HG02870 (cell line): ENCODE measurements around the gene CNNM2.
"Not testable (repeated sequence)": the region's sequence is repeated elsewhere in the genome, so short reads cannot be mapped to it uniquely, and the experiment has no call there.

Source experiments
- ATAC-seq: cut with Tn5 transposase; IDR thresholded peaks from one replicate; pipeline ENCODE4 v1.9.1; 2021; ENCODE audit warnings: mild to moderate bottlenecking, moderate library complexity; ENCODE audit not compliant: unreplicated experiment

CNNM2 gene

DNA sequence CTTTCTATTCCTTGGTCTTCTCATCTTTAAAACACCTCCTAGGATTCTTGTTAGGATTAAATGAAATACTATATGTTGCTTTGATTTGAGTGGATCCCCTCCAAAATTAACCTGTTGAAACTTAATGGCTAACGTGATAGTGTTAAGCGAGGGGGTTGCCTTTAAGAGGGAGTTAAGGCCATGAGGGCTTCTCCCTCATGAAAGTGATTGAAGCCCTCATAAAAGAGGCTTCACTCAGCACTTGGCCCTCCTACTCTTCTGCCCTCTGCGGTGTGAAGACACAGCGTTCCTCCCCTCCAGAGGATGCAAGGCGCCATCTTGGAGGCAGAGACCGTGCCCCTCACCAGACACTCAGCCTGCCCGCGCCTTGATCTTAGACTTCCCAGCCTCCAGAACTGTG lies 46.6 kb downstream of the CNNM2 start:
- no peak for ATAC-seq

DNA sequence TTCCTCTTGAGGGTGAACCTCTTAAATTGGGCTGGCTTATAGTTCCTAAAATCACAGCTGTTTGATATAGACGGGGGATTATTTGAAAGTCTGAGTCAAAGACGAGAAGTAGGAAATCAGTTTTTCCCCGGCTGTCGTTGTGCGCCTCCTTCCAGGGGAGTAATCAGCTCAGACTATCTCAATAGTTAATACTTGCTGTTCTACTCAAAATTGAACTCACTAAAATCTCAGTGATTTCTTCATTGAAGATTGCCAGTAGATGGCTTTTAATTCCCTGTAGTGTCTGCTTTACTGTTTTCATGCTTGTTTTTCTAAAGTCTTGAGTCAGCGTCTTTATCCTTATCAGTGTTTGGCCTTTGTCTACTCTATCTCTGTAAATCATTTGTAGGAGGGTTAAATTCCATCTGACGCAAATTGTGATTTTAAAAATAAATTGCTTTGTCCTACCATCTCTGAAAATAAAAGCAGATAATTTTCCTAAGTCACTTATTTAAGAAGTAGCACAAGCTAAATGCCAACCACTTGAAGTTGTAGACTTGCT lies 47.3 kb downstream of the CNNM2 start:
- ATAC-seq = no peak

DNA sequence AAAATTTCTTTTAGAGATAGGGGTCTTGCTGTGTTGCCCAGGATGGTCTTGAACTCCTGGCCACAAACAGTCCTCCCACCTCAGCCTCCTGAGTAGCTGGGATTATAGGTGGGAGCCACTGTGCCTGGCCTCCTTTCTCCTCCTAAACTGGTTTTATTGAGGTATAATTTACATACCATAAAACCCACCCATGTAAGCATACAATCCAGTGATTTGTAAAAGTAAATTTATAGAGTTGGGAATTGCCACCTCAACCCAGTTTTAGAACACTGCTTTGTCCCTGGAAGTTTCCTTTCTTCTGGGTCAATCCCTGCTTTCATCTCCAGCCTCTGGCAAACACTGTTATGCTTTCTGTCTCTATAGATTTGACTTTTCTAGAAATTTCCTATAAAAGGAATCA lies 49.0 kb downstream of the CNNM2 start:
- no peak for ATAC-seq

DNA sequence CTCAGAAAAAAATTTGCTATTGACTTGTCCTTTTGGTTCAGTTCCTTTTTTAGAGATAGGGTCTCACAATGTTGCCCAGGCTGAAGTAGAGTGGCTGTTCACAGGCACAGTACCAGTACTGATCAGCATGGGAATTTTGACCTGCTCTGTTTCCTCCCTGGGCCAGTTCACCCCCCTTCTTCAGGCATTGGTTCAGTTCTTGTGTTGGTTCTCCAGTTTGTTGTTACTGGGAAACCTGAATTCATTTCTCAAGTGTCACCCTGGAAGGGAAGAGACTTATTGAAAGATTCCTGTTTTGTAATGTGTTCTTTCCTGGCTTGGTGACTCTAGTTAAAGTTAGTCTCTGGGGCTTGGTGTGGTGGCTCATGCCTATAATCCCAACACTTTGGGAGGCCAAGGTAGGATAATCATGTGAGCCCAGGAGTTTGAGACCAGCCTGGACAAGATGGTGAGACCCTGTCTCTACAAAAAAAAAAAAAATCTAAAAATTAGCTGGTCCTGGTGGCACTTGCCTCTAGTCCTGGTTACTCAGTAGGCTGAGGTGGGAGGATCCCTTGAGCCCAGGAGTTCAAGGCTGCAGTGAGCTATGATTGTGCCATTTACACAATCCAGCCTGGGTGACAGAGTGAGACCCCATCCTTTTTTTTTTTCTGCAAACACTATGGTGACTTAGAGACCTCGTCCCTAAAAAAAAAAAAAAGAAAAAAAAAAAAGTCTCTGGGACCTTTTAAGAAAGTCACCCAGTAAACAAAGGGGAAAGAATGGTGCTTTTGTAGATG lies 52.7 kb downstream of the CNNM2 start:
- no peak for ATAC-seq

DNA sequence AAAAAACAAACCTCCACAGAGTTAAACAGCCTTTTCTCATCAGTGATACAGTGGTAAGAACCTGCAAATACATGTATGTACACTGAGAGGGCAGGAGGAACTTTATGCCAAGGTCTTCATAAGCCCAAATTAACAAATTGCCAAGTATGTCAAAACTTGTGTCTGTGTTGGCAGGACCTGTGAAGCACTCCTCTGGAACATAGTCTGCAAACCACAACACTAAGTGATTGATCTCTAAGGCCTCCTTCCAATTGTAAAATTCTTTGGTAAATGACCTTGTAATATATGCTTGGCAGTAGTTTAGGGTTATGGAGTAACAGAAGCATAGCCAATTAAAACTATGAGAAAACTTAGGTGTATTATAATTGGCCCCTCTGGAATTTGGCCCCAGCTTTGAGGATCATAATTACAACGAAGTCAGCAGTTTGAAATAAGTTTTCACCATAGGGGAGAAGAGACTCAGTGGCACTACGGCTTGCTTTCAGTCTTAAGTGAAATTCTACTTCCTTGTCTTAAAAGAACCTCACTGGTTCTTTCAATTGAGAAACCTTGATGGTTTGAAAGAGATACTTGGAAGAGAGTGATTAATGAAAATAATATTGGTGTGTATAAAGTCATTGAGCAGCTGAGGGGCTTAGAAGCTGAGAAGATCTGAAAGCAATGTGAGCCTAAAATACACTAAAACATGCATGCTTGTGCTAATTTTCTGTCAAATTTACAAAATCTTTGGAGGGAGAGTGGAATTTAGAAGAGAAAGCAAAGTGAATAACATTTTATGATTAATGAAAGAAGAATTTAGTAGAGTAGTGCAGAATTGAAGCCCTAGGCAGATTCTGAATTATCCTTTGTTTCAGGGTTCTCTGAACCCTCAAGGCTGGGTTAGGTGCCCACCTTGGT lies 57.6 kb downstream of the CNNM2 start:
- no peak for ATAC-seq

DNA sequence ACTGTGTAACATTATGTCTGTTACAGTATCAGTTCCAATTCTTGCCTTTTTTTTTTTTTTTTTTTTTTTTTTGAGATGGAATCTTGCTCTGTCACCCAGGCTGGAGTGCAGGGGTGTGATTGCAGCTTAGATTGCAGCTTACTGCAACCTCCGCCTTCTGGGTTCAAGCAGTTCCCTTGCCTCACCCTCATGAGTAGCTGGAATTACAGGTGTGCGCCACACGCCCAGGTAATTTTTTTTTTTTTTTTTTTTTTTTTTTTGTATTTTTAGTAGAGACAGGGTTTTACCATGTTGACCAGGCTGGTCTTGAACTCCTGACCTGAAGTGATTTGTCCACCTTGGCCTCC lies 58.3 kb downstream of the CNNM2 start:
- not testable (repeated sequence) for ATAC-seq

DNA sequence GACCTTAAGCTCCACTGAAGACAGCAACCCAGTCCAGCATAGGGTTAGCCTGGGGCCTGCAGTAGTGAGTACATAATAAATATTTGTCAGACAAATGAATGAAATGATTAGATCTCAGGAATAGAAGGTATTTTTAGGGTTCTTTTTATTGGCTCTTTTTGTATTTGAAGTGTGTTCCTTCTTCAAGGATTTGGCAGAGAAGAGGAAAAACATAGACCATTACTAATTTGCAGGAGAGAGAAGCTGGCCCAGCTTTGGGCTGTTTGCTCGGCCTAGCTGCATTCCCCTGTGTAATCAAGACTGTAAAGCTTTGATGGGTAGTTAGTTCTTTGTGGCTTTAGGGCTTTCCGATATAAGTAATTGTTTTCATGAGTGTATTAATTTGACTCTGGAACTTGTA lies 64.2 kb downstream of the CNNM2 start:
- ATAC-seq = no peak

DNA sequence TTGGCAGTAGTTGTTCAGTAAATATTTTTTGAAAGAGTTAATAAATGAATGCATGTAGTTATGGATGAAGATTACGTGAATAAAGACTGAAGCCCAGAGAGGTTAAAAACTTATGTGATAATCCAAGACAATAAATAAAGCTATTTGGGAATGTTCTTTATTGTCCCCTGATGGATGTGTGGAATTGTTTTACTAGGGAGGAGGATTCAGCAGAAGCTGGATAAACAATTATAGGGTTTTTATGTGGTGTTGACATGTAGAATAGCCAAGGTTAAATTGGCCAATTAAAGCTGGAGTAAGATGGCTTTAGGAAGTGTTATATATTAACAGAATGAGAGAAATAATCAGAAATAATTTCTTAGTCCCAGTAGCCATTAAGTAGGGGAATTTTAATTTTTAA lies 66.0 kb downstream of the CNNM2 start:
- ATAC-seq = no peak

DNA sequence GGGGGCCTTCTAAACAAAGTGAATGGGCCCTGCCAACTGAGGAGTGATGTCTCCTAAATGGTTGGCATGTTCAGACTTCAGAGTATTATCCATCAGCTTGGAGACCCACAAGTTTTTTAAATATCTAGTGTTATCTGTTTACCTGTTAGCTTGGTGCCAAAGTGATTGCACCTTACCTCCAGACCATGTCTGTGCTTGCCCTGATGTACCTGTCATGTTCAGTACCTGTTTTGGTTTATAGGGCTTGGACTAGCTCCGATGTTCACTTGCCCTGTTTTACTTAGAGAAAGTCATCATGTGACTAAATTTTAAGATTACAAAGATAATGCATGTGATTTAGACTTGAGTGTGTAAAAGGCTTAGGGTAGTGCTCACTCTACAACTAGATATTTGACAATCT lies 67.7 kb downstream of the CNNM2 start:
- no peak for ATAC-seq

DNA sequence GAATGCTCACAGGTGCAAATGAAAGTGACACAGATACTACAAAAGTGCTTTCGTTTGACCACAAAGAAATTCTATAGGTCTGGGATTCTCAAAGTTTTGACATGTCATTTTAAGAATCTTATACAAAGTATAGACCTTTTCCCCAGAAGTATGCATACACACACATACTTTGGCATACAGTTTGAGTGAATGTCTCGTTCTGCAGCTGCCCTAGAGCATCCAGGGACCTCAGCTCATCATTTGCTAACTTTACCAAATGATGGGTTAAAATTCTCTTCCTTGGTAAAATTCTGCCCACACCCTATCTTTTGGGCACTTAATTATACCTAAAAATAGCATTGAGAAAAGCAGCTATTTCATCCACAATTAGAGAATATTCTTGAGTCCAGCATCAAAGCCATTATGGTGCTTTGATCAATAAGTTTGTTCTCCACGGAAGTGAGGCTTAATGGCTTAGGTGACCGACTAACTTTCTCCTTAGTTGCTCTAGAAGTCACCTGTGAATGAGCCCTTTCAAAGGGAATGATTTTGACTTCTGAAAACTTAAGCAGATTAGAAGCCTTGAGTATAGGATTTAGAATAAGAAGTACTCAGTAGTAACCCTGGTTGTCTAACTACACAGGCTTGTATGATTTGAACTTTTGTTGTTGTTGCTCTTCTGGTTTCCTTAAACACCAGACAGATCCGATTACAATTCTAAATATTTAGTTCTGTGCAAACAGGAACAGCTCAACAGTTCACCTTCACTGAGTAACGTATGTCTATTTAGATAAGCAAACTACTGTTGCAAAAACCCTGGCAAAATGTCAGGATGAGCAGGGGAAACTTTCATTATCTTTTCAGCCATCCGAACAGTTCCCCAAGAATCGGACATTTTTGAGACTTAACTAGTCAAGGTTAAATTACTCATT lies 70.6 kb downstream of the CNNM2 start:
- no peak for ATAC-seq

DNA sequence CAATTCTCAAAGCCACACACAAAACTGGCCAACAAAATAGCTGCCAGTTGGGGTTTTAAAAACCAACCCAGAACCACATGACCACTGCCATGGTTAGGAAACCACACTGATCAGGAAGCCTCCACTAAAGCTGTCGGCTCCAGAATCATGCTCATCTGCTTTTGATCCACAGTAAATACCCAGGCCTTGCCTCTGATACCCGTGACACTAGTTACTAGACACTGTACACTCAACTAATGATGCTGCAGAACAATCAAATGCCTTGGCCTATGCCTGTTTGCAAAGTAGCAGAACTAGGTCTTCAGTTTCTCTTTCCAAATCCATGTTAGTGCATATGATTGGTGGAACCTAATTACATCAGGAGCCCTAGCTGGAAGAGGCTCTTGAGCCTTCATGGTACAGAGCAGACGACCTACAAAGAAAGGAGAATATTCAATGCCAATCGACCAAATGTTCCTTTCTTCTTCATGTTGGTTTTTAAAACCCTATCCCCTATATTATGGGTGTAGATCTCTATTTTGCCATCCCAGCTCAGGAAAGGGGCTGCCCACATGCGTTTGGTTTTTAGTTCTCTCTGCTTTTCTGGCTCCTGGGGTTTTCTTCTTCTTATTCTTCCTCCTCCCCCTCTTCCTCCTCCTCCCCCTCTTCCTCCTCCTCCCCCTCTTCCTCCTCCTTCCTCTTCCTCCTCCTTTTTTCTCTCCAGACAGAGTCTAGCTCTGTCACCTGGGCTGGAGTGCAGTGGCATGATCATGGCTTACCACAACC lies 76.6 kb downstream of the CNNM2 start:
- no peak for ATAC-seq

DNA sequence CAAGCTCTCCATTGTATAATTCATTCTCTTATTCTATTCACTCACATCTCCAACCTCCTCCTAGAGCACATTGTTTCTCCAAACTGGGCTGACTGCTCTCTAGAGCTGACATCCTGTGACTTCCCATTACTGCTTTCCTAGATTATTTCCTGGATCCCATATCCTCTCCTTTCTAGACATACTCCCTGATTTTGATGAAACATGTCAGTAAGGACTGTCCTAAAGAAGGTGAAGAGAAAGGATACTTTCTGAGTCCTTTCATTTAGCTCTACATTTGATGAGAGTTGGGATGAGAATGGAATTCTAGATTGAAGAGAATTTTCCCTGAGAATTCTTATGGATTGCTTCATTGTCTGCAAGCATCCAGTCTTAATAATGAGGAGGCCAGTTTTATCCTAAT lies 78.8 kb downstream of the CNNM2 start:
- ATAC-seq = no peak

DNA sequence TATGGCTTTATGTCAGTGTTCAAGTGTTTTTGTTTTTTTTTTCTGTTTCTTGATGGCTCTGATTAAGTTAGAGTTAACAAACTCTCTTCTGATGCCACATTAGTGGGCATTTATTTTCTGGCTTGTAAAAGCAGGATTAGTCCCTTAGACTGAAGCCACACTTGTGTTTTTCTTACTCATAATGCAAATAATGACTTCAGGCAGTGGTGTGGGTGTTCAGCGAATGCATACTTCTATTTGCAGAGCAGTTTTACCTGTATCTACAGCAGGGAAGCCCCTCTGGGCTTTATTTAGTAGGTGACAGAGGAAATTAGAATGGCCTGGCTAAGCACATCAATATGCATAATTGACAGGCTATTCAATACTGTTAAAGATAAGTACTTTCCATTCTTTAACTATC lies 79.9 kb downstream of the CNNM2 start:
- no peak for ATAC-seq

DNA sequence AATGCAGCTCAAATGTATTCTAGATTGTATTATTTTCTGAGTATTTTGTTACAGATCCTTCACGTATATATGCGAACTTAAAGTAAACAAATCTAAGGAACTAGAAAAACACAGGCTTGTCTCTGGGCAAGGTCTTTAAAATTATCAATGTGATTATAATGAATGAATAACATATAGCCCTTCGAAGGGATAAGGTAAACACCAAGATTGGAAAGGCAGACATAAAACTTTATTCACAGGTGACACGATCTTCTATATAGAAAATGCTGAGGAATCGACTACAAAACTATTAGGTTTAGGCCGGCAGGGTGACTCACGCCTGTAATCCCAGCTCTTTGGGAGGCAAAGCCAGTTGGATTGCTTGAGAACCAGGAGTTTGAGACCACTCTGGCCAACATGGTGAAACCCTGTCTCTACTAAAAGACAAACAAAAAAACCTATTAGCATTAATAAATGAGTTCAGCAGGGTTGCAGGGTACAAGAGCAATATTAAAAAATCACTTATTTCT lies 80.4 kb downstream of the CNNM2 start:
- ATAC-seq = no peak

DNA sequence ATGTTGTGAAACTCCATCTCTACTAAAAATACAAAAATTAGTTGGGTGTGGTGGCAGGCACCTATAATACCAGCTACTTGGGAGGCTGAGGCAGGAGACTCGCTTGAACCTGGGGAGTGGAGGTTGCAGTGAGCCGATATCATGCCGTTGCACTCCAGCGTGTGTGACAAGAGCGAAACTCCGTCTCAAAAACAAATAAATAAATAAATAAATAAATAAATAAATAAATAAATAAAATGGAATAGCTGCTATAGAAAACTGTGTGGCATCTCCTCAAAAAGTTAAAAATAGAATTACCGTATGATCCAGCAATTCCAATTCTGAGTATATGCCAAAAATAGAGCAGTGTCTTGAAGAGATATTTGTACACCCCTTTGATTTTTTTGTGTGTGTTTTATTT lies 82.0 kb downstream of the CNNM2 start:
- ATAC-seq = not testable (repeated sequence)

DNA sequence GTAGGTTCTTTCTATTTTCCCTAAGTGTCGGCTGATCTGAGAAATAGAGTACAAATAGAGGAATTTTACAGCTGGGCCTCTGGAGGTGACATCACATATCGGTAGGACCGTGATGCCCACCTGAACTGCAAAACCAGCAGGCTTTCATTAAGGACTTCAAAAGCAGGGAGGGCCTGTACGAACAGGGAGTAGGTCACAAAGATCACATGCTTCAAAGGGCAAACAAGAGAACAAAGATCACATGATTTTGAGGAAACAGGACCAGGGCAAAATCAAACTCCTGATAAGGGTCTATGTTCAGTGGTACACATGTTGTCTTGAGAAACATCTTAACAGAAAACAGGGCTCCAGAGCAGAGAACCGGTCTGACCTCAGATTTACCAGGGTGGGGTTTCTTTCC lies 88.9 kb downstream of the CNNM2 start:
- no peak for ATAC-seq

DNA sequence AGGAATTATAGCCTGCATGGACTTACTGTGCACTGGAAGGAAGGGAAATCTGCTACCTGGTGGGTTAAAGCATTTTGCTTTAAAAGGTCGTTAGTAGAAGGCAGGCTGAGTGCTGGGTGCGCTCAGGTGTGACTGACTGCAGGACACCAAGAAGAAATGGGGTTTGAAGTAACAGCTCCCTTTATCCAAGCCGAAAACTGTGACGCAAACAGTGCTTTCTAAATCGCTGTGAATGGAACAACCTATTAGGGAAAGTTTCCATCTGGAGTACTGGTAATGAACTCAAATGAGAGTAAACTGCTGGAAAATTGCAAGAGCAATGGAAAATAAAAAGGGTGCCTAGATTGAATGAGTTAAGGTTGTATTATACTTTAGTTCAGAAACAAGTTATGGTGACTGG lies 95.3 kb downstream of the CNNM2 start:
- no peak for ATAC-seq

DNA sequence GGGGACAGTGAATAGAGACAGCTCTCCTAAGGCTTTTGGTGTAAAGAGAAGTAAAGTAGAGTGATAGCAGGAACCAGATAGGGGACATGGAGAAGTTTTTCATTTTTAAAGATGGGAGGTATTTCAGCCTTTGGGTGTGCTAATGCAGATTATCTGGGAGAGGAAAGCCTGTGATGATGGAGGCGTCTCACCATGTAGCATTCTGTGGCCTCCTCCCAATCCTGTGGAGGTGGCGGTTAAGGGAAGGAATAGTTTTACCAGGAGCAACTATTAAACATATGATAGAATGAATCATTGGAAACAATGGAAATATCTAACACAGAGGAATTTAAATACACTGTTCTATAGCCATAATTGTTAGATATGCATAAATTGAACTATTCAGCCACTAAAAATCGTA lies 101.3 kb downstream of the CNNM2 start:
- ATAC-seq = no peak

DNA sequence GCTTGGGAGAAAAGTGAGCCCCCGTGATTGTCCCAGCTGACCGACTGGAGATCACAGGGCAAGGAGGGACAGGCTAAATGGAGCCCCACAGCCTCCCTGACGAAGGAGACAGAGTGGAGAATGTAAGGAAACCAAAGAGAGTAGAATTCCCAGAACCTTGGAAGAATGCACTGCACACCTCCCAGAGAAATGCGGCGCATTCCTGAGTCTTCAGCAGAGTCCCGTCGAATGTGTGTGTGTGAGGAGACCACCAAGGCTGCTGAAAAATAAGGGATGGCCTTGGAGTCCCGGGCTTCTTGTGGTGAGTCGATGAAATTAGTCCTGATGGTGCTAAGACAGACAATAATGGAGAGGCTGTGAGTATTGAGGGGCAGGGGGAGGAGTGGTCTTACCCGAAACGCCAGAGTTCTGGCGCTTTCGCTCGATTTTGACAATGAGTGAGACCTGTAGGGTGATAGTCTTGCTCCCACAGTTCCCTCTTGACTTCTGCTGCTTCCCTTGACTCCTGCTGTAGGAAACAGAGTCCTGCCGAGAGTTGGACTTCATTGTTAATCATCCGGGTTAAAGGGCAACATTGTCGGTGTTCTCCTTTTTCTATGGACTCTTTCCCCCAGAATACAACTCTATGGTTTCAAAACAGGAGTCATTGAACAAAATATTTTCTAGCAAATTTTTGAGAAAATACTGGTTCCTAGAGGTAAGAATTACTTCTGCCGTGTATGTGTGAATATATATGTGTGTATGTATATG lies 103.2 kb downstream of the CNNM2 start:
- ATAC-seq = no peak
